Immature natural killer cell (primary cell): ENCODE data around the gene ZNF862. TPM values are rescaled to one million over a fixed set of nuclear protein-coding genes. Genes with fewer than 3 reads are reported as not detected.
"Not testable (repeated sequence)": the region's sequence is repeated elsewhere in the genome, so short reads cannot be mapped to it uniquely, and the experiment has no call there.

Experiments used
- DNase-seq, 3 donors: peaks; one replicate each; pipeline ENCODE4 v3.0.0; 2022; ENCODE audit warnings: mixed read lengths in 1 of 3
- H3K27ac Mint-ChIP-seq, 6 donors: one replicate each; pipeline ENCODE4 v1.8.0; 2020; ENCODE audit warnings: mixed read lengths in 6 of 6, mild to moderate bottlenecking in 5 of 6, inconsistent platforms in 4 of 6, moderate library complexity in 3 of 6
- H3K27me3 Mint-ChIP-seq, 3 donors: one replicate each; pipeline ENCODE4 v1.8.0; 2020 to 2021; ENCODE audit warnings: low read depth in 3 of 3, mild to moderate bottlenecking in 3 of 3, mixed read lengths in 3 of 3, moderate library complexity in 3 of 3, inconsistent platforms in 1 of 3
- H3K36me3 Mint-ChIP-seq, 3 donors: one replicate each; pipeline ENCODE4 v1.8.0; 2020; ENCODE audit warnings: mixed read lengths in 3 of 3, inconsistent platforms in 2 of 3, mild to moderate bottlenecking in 2 of 3
- H3K4me1 Mint-ChIP-seq, 2 donors: one replicate each; pipeline ENCODE4 v1.8.0; 2020; ENCODE audit warnings: inconsistent platforms in 2 of 2, mild to moderate bottlenecking in 2 of 2, mixed read lengths in 2 of 2, moderate library complexity in 1 of 2
- H3K4me3 Mint-ChIP-seq, 5 donors: one replicate each; pipeline ENCODE4 v1.8.0; 2020; ENCODE audit warnings: mild to moderate bottlenecking in 5 of 5, mixed read lengths in 5 of 5, inconsistent platforms in 3 of 5, moderate library complexity in 3 of 5
- H3K9me3 Mint-ChIP-seq, 6 donors: one replicate each; pipeline ENCODE4 v1.8.0; 2020; ENCODE audit warnings: mild to moderate bottlenecking in 6 of 6, mixed read lengths in 6 of 6, inconsistent platforms in 4 of 6, moderate library complexity in 3 of 6
- polyA plus RNA-seq, 3 donors: library from polyadenylated mRNA; unstranded; fragments of 300-500 nt; fragmentation: Illumina TruSeq; gene quantifications; one replicate each; pipeline ENCODE4 v1.2.3, GENCODE V29; 2021

Gene ZNF862
- polyA plus RNA-seq, 3 donors from 2014 or later, result 1.9 to 5.5 (median 2.5) TPM

GRCh38 chr7:149882248-149883047 is 44.3 kb downstream of the ZNF862 start:
- DNase-seq, result no peak
- Mint-ChIP-seq H3K36me3 (peaks cover 0 to 5% (median 5%) of the 10 kb centered on the region in 3 donors), H3K27me3 (peaks cover 0 to 3% (median 0%) of the 10 kb centered on the region in 3 donors), H3K4me3 (no peak overlapping the region), H3K9me3 (no peaks in the 10 kb centered on the region), H3K4me1 (peaks cover 8 to 15% of the 10 kb centered on the region in 2 donors), H3K27ac (no peak overlapping the region)

- Mint-ChIP-seq H3K4me1 (peaks cover 8 to 15% of the 10 kb centered on the region in 2 donors), H3K4me3 (peak overlapping the region in 1 of 5 donors; percentile 28), H3K27ac (no peak overlapping the region), H3K27me3 (peaks cover 0 to 3% (median 0%) of the 10 kb centered on the region in 3 donors), H3K36me3 (no peaks in the 10 kb centered on the region), H3K9me3 (no peaks in the 10 kb centered on the region)
- DNase-seq, result no peak
Observed at GRCh38 chr7:149883048-149883438, 44.9 kb downstream of the ZNF862 start.

- Mint-ChIP-seq H3K4me1 (peaks cover 8 to 15% of the 10 kb centered on the region in 2 donors), H3K27me3 (peaks cover 0 to 3% (median 0%) of the 10 kb centered on the region in 3 donors), H3K27ac (peak overlapping the region in 1 of 6 donors; percentile 51), H3K36me3 (no peaks in the 10 kb centered on the region), H3K4me3 (peak overlapping the region in 1 of 5 donors; percentile 28), H3K9me3 (no peaks in the 10 kb centered on the region)
- peak in 2 of 3 donors; percentile 43 for DNase-seq
Observed at GRCh38 chr7:149883452-149883861, 45.3 kb downstream of the ZNF862 start.

GRCh38 chr7:149884016-149884415 is 45.8 kb downstream of the ZNF862 start:
- no peaks in the 10 kb centered on the region for H3K36me3 Mint-ChIP-seq
- H3K4me1 Mint-ChIP-seq, result peaks cover 8 to 15% of the 10 kb centered on the region in 2 donors
- no peaks in the 10 kb centered on the region for H3K9me3 Mint-ChIP-seq
- DNase-seq, result no peak
- no peak overlapping the region for H3K4me3 Mint-ChIP-seq
- H3K27ac Mint-ChIP-seq, result peak overlapping the region in 1 of 6 donors; percentile 40
- H3K27me3 Mint-ChIP-seq, result peaks cover 0 to 2% (median 0%) of the 10 kb centered on the region in 3 donors

- H3K27ac Mint-ChIP-seq, result no peak overlapping the region
- peaks cover 8 to 15% of the 10 kb centered on the region in 2 donors for H3K4me1 Mint-ChIP-seq
- no peak overlapping the region for H3K4me3 Mint-ChIP-seq
- no peak for DNase-seq
- peaks cover 0 to 2% (median 0%) of the 10 kb centered on the region in 3 donors for H3K27me3 Mint-ChIP-seq
- H3K36me3 Mint-ChIP-seq, result no peaks in the 10 kb centered on the region
- no peaks in the 10 kb centered on the region for H3K9me3 Mint-ChIP-seq
Observed at GRCh38 chr7:149884541-149884940, 46.4 kb downstream of the ZNF862 start.

- no peak overlapping the region for H3K4me3 Mint-ChIP-seq
- no peak for DNase-seq
- H3K36me3 Mint-ChIP-seq, result no peaks in the 10 kb centered on the region
- peaks cover 0 to 2% (median 0%) of the 10 kb centered on the region in 3 donors for H3K27me3 Mint-ChIP-seq
- H3K9me3 Mint-ChIP-seq, result no peaks in the 10 kb centered on the region
- peaks cover 8 to 15% of the 10 kb centered on the region in 2 donors for H3K4me1 Mint-ChIP-seq
- H3K27ac Mint-ChIP-seq, result no peak overlapping the region
Observed at GRCh38 chr7:149885191-149886017, 47.2 kb downstream of the ZNF862 start.

- Mint-ChIP-seq H3K36me3 (no peaks in the 10 kb centered on the region), H3K9me3 (no peaks in the 10 kb centered on the region), H3K27me3 (peaks cover 0 to 2% (median 0%) of the 10 kb centered on the region in 3 donors), H3K4me1 (peaks cover 8 to 15% of the 10 kb centered on the region in 2 donors), H3K4me3 (no peak overlapping the region), H3K27ac (no peak overlapping the region)
- no peak for DNase-seq
Observed at GRCh38 chr7:149886018-149886415, 47.8 kb downstream of the ZNF862 start.

GRCh38 chr7:149887311-149887710 is 49.1 kb downstream of the ZNF862 start:
- no peak for DNase-seq

GRCh38 chr7:149890715-149891114 is 52.5 kb downstream of the ZNF862 start:
- not testable (repeated sequence) for H3K27me3 Mint-ChIP-seq, H3K9me3 Mint-ChIP-seq, H3K36me3 Mint-ChIP-seq, H3K4me1 Mint-ChIP-seq, DNase-seq, H3K4me3 Mint-ChIP-seq, H3K27ac Mint-ChIP-seq

More at GRCh38 chr7:149887311-149887710, 49.1 kb downstream of the ZNF862 start:
- Mint-ChIP-seq H3K4me1 (peaks cover 8 to 15% of the 10 kb centered on the region in 2 donors), H3K27me3 (peaks cover 0 to 2% (median 0%) of the 10 kb centered on the region in 3 donors), H3K9me3 (no peaks in the 10 kb centered on the region), H3K4me3 (no peak overlapping the region), H3K27ac (no peak overlapping the region), H3K36me3 (no peaks in the 10 kb centered on the region)

- not testable (repeated sequence) for H3K9me3 Mint-ChIP-seq, H3K36me3 Mint-ChIP-seq
Observed at GRCh38 chr7:149894957-149895356, 56.8 kb downstream of the ZNF862 start.

GRCh38 chr7:149907776-149908376 is 69.7 kb downstream of the ZNF862 start:
- H3K9me3 Mint-ChIP-seq, H3K36me3 Mint-ChIP-seq, H3K4me1 Mint-ChIP-seq, H3K27me3 Mint-ChIP-seq, H3K4me3 Mint-ChIP-seq, H3K27ac Mint-ChIP-seq, DNase-seq: not testable (repeated sequence)

More at GRCh38 chr7:149894957-149895356, 56.8 kb downstream of the ZNF862 start:
- H3K27me3 Mint-ChIP-seq, H3K4me1 Mint-ChIP-seq, H3K4me3 Mint-ChIP-seq, H3K27ac Mint-ChIP-seq, DNase-seq: not testable (repeated sequence)

GRCh38 chr7:149910219-149910618 is 72.0 kb downstream of the ZNF862 start:
- not testable (repeated sequence) for H3K27ac Mint-ChIP-seq, H3K27me3 Mint-ChIP-seq, H3K9me3 Mint-ChIP-seq, DNase-seq, H3K36me3 Mint-ChIP-seq, H3K4me3 Mint-ChIP-seq, H3K4me1 Mint-ChIP-seq

- not testable (repeated sequence) for H3K36me3 Mint-ChIP-seq, DNase-seq, H3K27ac Mint-ChIP-seq, H3K27me3 Mint-ChIP-seq, H3K4me3 Mint-ChIP-seq, H3K9me3 Mint-ChIP-seq, H3K4me1 Mint-ChIP-seq
Observed at GRCh38 chr7:149912126-149912525, 74.0 kb downstream of the ZNF862 start.
